Measurements from ENCODE around the gene ACSF3.

The ACSF3 gene

DNA sequence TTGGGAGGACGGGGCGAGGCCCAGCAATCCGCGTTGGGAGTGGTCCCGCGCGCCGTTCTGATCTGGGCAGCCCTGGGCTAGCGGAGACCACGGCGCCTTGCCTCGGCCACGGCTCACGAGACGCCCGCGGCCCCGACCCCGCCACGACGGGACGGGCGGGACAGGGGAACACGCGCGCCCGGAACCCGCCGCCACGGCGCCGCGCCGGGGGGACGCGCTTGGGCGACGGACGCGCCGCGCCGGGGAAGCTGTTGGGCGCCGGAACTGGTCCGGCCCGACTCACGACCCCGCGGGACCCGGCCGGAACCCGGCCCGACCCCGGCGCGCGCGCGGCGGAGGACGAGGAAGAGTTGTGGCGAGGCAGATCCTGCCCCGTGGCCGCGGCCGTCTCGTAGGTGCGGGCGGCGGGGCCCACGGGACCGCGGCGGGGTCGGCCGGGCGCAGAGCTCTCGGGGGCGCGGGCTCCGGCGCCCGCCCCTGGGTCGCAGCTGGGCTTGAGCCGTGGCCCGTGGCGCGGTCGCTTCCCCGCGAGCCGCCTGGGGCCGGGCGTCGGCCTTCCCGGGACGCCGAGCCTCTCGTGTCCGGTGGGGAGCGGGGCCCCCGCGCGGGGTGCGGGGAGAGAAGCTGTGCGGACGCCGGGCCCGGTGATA lies at the start of gene ACSF3:
Gene ACSF3 (plus strand): TSS at position 251 of the 650 bp plus-strand sequence. CDS start 6,830 bp downstream, outside the sequence.
- TF ChIP-seq ZNF549 (tag by site-specific recombination; IDR thresholded peaks at IDR 0.05) (0 out of 2 replicates have a peak, but pooled peaks have one; percentile 29), ZNF335 (tag by site-specific recombination; conservative IDR thresholded peaks at IDR 0.05) (0 out of 2 replicates have a peak, but pooled peaks have one; percentile 17), KLF9 (tag by site-specific recombination; IDR thresholded peaks at IDR 0.05; ENCODE audit: low read depth) (no peak), ZNF626 (tag by site-specific recombination; IDR thresholded peaks at IDR 0.05) (peak; percentile 86; the same call in 1 of the 2 replicates), ZNF660 (tag by site-specific recombination; IDR thresholded peaks at IDR 0.05) (peak; percentile 73; the same call in 1 of the 2 replicates), ZNF629 (tag by site-specific recombination; IDR thresholded peaks at IDR 0.05) (no peak), ZBTB8A (tag by site-specific recombination; IDR thresholded peaks at IDR 0.05) (no peak), ZNF701 (tag by site-specific recombination; IDR thresholded peaks at IDR 0.05) (no peak), GLIS1 (tag by site-specific recombination; IDR thresholded peaks at IDR 0.05) (no peak), ZNF610 (tag by site-specific recombination; IDR thresholded peaks at IDR 0.05; ENCODE audit: borderline replicate concordance) (no peak), ZBTB48 (tag by site-specific recombination; IDR thresholded peaks at IDR 0.05) (no peak), ZNF677 (tag by site-specific recombination; IDR thresholded peaks at IDR 0.05) (0 out of 2 replicates have a peak, but pooled peaks have one; percentile 45), ZNF658 (tag by site-specific recombination; IDR thresholded peaks at IDR 0.05) (no peak), YY1 (tag by site-specific recombination; IDR thresholded peaks at IDR 0.05) (no peak; the same call in 1 of the 2 replicates), ZSCAN30 (tag by site-specific recombination; IDR thresholded peaks at IDR 0.05) (peak; percentile 48; the same call in 1 of the 2 replicates), TRIM28 (IDR thresholded peaks at IDR 0.05; ENCODE audit: borderline replicate concordance, low read length) (no peak)
- TF ChIP-seq, protein P1, sequence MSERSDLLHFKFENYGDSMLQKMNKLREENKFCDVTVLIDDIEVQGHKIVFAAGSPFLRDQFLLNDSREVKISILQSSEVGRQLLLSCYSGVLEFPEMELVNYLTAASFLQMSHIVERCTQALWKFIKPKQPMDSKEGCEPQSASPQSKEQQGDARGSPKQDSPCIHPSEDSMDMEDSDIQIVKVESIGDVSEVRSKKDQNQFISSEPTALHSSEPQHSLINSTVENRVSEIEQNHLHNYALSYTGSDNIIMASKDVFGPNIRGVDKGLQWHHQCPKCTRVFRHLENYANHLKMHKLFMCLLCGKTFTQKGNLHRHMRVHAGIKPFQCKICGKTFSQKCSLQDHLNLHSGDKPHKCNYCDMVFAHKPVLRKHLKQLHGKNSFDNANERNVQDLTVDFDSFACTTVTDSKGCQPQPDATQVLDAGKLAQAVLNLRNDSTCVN (tag by site-specific recombination; optimal IDR thresholded peaks at IDR 0.05), result peak; percentile 45
- TF ChIP-seq, protein P2, sequence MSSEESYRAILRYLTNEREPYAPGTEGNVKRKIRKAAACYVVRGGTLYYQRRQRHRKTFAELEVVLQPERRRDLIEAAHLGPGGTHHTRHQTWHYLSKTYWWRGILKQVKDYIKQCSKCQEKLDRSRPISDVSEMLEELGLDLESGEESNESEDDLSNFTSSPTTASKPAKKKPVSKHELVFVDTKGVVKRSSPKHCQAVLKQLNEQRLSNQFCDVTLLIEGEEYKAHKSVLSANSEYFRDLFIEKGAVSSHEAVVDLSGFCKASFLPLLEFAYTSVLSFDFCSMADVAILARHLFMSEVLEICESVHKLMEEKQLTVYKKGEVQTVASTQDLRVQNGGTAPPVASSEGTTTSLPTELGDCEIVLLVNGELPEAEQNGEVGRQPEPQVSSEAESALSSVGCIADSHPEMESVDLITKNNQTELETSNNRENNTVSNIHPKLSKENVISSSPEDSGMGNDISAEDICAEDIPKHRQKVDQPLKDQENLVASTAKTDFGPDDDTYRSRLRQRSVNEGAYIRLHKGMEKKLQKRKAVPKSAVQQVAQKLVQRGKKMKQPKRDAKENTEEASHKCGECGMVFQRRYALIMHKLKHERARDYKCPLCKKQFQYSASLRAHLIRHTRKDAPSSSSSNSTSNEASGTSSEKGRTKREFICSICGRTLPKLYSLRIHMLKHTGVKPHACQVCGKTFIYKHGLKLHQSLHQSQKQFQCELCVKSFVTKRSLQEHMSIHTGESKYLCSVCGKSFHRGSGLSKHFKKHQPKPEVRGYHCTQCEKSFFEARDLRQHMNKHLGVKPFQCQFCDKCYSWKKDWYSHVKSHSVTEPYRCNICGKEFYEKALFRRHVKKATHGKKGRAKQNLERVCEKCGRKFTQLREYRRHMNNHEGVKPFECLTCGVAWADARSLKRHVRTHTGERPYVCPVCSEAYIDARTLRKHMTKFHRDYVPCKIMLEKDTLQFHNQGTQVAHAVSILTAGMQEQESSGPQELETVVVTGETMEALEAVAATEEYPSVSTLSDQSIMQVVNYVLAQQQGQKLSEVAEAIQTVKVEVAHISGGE (tag by site-specific recombination; conservative IDR thresholded peaks at IDR 0.05; ENCODE audit: low read depth), result peak; percentile 86
- TF ChIP-seq, protein P3, sequence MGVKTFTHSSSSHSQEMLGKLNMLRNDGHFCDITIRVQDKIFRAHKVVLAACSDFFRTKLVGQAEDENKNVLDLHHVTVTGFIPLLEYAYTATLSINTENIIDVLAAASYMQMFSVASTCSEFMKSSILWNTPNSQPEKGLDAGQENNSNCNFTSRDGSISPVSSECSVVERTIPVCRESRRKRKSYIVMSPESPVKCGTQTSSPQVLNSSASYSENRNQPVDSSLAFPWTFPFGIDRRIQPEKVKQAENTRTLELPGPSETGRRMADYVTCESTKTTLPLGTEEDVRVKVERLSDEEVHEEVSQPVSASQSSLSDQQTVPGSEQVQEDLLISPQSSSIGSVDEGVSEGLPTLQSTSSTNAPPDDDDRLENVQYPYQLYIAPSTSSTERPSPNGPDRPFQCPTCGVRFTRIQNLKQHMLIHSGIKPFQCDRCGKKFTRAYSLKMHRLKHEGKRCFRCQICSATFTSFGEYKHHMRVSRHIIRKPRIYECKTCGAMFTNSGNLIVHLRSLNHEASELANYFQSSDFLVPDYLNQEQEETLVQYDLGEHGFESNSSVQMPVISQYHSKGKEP (tag by site-specific recombination; IDR thresholded peaks at IDR 0.05), result peak; percentile 56
- TF ChIP-seq, protein P4, sequence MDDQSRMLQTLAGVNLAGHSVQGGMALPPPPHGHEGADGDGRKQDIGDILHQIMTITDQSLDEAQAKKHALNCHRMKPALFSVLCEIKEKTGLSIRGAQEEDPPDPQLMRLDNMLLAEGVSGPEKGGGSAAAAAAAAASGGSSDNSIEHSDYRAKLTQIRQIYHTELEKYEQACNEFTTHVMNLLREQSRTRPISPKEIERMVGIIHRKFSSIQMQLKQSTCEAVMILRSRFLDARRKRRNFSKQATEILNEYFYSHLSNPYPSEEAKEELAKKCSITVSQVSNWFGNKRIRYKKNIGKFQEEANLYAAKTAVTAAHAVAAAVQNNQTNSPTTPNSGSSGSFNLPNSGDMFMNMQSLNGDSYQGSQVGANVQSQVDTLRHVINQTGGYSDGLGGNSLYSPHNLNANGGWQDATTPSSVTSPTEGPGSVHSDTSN (CRISPR knock-in tag; IDR thresholded peaks at IDR 0.05), result peak; percentile 57; the same call in 1 of the 2 replicates
- peak within 1 kb of the TSS; percentile 75; the same call in 1 of the 2 replicates for H3K27ac ChIP-seq (ENCODE audit: extremely low read depth, low read depth, low read length)
- H3K9me3 ChIP-seq (ENCODE audit: control insufficient read depth, insufficient read depth, low read depth, low read length), result no peaks in the 10 kb centered on the region
- peak within 1 kb of the TSS; percentile 62 for H3K4me3 ChIP-seq (ENCODE audit: low read depth, low read length)
- CTCF ChIA-PET, result no interaction called here
- H3K4me1 ChIP-seq (ENCODE audit: control insufficient read depth, insufficient read depth, low read length), result peaks cover 11% of the 10 kb centered on the region; the same call in 1 of the 2 replicates
- POLR2A ChIA-PET, result interaction anchor here (0.5 to 1.2 kb wide), 4 partner anchors 9 to 236 kb away, joined by 3 to 5 read pairs (median 3); no protein-coding TSS in a partner anchor
- H3K36me3 ChIP-seq (ENCODE audit: control insufficient read depth in 2 of 2, insufficient read depth in 1 of 2, low read length in 2 of 2), result peaks cover 0 to 7% of the 10 kb centered on the region in 2 experiments; a peak in 1 of 3 replicates
